Adipose tissue (tissue), 3 donors: ENCODE results near the gene SKAP2. TPM values are rescaled to one million over a fixed set of nuclear protein-coding genes. Genes with fewer than 3 reads are reported as not detected.
"Not testable (repeated sequence)": the region's sequence is repeated elsewhere in the genome, so short reads cannot be mapped to it uniquely, and the experiment has no call there.

ENCODE experiments used
- H3K27ac ChIP-seq: one replicate; pipeline ENCODE4 v1.5.1; 2013; ENCODE audit warnings: low read depth, low read length
- whole genome bisulfite sequencing, 3 donors: extraction: QIAGEN DNeasy Blood & Tissue Kit; methylation state at CpG; one replicate each; pipeline ENCODE4 v1.1.7; 2013; 5-methylcytosine and 5-hydroxymethylcytosine counted together
- polyA plus RNA-seq, 3 donors: library from polyadenylated mRNA; stranded (reverse); fragments of 200-250 nt; gene quantifications; one replicate each; pipeline ENCODE4 v1.2.3, GENCODE V29; 2013
- donor health status: healthy with polysubstance abuse.
- donor health status: Bipolar disorder and iron deficiency.
- donor health status: healthy.

The SKAP2 gene
- polyA plus RNA-seq, 3 donors, result 4.2 to 27.9 (median 18.1) TPM

DNA sequence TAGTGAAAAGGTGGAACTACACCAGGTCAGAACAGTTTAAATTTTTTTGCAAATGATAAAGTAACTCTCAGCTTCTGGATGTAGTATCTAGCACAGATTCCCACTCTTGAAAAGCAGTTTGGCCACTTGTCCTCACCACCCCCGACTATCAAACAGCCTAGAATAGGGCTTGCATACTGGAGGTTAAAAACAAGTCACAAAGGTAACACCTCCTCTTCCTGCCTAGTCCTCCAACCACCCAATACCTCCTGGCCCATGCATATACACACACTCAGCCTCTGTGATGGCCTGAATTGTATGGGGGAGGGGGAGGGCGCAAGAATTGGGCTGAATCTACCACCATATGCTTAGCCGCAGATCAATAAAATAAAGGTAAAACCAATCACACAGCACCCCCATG lies 5.7 kb downstream of the SKAP2 start:
- no peak overlapping the region for H3K27ac ChIP-seq
- 67 to 84% (median 81%) methylated on average over 3 of the region's 3 CpGs for WGBS, 3 donors

DNA sequence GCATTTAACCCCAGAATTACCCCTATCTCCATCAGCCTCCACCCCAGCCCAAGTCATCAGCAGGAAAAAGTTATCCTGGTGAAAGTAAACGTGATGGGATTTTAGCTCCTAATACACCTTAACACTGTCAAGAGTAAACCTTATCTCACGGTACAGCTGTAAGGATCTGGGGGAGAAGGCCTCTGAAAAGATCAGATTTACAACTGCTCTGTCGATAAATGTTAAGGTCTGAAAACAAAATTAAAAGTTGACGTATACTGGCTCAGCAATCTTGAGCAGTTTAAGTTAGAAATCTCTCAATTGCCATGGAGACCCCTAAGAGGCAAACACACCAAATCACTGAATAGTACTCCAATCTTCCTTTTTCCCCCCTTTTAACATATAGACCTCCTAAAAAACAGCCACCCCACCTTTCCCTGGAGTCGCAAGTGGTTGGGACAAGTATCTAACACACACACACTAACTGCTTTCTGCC lies 6.1 kb downstream of the SKAP2 start:
- H3K27ac ChIP-seq, result no peak overlapping the region
- whole genome bisulfite sequencing, 3 donors, result 46 to 49% (median 48%) methylated on average over 5 of the region's 5 CpGs

DNA sequence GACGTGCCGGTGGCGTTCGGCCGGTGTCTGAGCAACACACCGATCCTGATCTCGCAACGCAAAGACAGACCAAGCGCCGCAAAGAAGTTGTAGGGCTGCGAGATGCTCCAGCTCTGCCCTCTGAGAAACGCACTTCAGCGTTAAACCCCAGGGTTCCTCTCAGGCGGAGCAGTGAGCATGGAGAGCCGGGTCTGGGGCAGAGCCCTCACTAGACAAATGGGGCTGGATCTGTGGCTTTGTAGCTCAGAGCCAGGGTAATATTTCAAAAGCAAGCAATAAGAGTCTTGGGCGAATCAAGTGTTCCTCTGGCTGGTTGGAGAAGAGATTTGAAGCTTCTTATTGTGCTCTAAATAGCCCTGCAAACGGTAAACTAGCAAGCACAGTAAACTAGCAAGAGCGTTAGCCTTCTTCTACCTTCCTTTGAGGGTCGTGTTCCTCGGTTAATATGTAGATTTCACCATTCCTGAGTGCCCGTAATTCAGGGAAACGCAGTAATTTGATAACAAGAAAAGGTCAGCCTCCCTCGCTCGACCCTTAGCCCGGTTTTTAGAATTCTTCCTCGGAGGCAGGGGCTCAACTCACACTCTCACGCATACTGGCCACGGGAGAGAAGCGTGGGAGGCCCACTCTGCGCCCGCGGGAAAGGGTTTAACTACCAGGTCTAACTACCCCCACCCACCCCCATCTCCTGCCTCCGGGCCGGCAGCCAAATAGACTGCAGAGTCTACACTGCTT lies 6.7 kb downstream of the SKAP2 start:
- WGBS, 3 donors, result 18 to 29% (median 23%) methylated on average over 33 to 34 of the region's 34 CpGs
- no peak overlapping the region for H3K27ac ChIP-seq

DNA sequence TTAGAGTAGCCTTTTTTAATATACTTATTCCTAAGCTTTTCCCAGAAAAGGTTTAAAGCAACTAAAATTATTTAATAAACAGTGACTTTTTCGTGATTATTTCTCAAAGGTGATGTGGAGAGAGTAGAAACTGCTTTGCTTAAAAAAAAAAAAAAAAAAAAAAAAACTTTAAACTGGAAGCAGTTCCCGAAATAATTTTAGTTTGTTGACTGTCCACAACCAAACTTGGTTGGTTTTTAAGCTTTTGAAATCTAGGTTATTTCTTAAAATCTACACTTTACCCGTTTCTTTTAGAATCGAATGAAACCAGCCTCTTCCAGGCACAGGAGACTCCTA lies 7.3 kb downstream of the SKAP2 start:
- 27 to 28% (median 27%) methylated on average over 4 of the region's 4 CpGs for WGBS, 3 donors
- no peak overlapping the region for H3K27ac ChIP-seq

DNA sequence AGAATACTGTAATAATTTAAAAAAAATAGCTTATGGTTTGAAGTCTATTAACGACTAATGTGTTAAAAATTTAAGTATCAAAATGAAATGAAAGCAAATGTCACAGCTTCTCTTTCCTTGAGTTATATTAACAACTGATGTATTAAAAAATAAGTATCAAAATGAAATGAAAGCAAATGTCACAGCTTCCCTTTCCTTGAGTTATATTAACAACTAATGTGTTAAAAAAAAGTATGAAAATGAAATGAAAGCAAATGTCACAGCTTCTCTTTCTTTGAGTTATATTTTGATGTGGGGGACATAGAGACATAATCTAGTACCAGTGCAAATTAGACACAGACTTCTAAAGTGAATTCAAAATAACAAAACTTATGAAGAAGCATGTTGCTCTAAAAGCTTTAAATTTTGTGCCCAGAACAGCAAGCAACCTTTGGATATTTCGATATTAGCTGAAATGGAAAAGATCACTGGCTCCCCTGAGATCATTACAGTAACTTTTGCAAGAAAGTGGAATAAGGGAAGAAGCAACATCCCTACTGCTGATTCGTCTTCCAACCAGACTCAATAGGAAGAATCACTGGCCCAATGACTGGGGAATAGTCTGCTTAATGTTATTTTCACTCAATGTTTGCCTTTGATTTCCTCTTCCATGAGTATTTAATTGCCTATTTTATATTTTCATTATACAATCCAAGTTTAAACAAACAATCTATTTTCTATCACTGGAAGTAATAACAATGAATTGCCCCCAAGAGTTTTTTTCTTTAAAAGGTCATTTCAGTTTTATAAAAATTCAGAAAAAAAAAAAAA lies 8.0 kb downstream of the SKAP2 start:
- WGBS, 3 donors, result 18 to 57% (median 23%) methylated on average over 3 of the region's 3 CpGs
- no peak overlapping the region for H3K27ac ChIP-seq

DNA sequence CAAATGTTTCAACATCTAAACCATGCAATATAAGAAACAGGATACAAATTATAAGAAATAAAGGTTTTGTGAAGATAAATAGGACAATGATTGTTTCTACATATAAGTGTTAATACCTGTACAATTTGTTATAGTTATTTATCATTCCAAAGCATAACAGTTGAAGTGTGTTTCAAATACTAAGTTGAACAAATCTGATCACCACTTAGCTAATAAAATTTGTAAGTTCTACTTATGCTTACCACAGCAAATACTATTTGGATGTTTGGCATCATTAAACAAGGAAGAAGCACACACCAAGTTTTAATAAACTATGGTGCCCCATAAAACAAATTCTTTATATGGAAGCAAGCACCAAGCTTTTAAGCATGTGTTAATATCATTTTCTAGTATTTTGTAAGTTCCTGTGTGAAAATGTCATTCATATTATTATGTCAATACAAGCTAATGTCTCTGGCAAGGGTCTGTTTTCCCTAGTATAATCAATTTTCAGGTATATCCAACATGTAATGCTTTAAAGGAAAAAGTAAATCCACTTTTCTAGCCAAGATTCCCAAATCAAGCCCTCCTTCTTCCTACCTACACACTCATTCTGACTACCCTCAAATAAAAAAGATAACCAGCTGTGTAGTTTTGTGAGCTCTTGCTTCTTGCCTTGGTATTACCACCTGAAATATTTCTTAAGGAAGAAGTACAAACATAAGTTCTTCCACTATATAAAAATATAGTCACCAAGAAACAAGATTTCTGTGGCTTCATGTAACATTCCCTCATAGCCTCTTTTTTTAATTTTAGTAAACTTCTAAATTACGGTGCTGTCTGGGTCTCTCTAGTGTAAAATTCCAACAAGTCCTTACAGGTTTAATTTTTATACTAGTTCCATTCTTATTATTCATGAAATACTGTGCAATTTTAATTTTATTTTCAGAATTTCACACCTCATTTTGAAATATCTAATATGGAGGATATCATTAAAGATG lies 9.2 kb downstream of the SKAP2 start:
- 55 to 90% (median 62%) methylated on average over 1 of the region's 1 CpG for WGBS, 3 donors
- H3K27ac ChIP-seq, result no peak overlapping the region

DNA sequence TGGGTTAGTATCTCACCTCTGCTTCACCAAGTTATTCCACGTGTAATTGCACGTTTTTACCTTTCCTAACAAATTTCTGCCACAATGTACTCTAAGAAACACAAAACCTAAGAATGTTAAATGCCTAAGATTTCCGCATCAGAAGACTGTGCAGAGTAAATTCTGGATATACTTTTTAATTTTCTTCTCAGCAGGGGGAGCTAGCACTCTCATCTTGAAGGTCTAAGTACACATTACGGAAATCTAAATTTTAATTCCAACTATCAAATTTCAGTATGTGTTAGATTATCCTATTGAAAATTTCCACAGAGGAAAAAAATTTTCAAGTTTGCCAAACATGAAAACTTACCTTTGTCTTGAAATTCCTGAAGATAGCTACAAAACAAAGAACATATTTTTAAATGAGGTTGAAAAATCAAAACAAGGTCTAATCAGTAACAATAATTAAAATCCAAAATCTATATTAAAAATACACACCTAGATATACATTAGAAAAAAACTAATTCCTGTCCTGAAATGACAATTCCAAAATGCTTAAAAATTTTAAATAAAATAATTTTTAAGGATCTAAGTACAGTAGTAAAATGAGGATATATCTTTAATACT lies 10.5 kb downstream of the SKAP2 start:
- no peak overlapping the region for H3K27ac ChIP-seq
- 18 to 48% (median 23%) methylated on average over 4 of the region's 4 CpGs for WGBS, 3 donors

DNA sequence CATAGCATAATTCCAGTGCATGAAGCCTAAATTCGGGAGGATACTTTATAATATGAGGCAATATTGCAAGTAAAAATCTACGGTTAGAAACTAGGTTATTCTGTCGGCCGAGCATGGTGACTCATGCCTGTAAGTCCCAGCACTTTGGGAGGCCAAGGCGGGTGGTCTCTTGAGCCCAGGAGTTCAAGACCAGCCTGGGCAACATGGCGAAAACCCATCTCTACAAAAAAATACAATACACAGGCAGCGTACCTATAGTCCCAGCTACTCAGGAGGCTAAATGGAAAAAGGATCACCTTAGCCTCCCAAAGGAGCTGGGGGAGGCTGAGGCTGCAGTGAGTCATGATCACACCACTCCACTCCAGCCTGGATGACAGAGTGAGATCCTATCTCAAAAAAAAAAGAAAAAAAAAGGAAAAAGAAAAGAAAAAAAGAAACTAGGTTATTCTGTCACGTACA lies 14.2 kb downstream of the SKAP2 start:
- WGBS, 3 donors, result 83 to 91% (median 84%) methylated on average over 8 of the region's 8 CpGs

DNA sequence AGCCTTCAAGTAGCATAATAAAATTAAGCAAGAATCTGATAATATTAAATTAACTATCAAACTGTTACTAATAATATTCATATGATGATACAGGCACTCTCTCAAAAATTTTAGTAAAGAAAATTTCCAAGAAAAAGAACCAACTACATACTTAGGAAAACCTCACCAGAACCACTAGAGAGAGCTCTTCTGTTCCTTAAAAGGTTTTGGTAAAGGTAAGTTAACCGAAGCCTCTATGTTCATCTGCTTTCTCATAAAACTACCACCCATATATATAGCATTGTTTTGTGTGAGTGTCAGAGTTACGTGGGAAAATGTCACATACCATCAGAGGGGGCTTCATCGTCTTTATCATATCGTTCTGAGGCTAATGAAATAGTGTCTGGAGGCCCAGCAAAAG lies 20.7 kb downstream of the SKAP2 start:
- H3K27ac ChIP-seq, result no peak overlapping the region
- 70 to 75% (median 75%) methylated on average over 4 of the region's 4 CpGs for WGBS, 3 donors

More for the DNA sequence above, 14.2 kb downstream of the SKAP2 start:
- no peak overlapping the region for H3K27ac ChIP-seq

DNA sequence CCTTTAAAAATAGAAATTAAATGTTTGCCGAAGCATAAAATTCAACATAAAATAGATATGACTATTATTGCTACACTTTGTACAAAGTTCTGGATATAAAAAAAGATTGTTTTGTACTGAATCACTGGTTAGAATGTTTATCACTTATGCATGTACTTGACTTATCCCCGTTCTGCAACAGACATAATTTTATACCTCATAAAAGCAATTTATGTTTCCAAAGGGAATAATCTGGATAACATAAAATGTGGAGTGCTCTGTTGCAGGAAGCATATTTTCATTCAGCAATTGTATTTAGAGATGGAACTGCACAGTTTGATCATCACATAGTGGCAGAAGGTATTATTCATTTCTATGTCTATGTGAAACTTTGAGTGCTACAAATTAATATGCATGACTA lies 21.5 kb downstream of the SKAP2 start:
- WGBS, 3 donors, result 62 to 82% (median 73%) methylated on average over 2 of the region's 2 CpGs
- no peak overlapping the region for H3K27ac ChIP-seq

DNA sequence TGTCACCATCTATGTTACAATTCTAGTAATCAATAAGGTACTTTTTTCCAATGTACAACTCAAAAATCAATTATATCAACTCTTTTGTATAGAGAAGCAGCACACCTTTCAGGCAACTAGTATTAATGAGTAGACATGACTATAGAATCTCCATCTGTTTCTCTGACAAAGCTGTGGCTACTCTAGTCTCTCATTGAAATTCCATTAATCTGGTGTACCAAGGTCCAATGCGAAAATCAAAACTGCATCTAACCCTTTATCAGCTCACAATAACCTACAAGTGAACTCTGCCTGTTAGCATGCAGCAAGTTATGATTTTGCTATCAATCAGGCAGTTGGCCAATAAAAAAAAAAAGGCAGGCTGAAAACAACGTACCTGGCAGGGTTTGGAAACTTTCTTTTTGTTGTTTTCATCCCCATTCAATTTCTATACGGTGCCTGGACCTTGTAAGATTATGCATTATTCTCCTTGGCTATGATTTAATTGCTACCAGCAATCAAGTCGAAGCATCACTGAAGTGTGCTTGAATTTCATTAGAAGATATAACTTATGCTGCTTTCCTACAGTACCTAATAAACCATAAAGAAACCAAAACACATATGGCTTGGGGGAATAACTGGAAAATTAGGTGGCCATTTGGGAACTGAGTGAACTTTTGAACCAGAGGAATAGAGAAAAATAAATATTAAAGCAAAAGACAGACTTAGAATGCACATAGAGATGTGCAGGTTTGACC lies 23.2 kb downstream of the SKAP2 start:
- H3K27ac ChIP-seq, result no peak overlapping the region
- 60 to 84% (median 67%) methylated on average over 4 of the region's 4 CpGs for WGBS, 3 donors

DNA sequence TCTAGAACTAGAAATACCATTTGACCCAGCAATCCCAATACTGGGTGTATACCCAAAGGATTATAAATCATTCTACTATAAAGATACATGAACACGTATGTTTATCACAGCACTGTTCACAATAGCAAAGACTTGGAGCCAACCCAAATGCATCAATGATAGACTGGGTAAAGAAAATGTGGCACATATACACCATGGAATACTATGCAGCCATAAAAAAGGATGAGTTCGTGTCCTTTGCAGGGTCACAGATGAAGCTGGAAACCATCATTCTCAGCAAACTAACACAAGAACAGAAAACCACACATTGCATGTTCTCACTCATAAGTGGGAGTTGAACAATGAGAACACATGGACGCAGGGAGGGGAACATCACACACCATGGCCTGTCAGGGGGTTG lies 27.6 kb downstream of the SKAP2 start:
- not testable (repeated sequence) for H3K27ac ChIP-seq
- WGBS, 3 donors, result 94 to 98% (median 94%) methylated on average over 3 of the region's 3 CpGs

DNA sequence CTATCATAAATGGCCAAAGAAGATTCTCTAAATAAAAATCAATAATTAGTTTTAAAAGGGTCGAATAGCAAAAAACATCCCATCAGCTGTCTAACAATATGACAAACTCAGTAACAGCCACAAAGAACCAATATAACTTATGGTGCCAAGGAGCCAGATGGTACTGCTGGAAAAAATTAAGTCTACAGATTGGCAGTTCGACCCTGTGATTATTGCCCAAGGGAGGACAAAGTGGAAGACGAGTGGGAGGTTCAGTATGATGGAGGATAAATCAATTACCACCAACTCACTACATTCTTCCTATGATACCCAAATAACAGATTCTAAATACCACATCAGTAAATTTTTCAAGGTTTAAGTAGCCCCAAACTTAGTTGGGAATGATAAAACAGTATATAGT lies 49.0 kb downstream of the SKAP2 start:
- WGBS, 3 donors, result 72 to 83% (median 74%) methylated on average over 3 of the region's 3 CpGs
- no peak overlapping the region for H3K27ac ChIP-seq

DNA sequence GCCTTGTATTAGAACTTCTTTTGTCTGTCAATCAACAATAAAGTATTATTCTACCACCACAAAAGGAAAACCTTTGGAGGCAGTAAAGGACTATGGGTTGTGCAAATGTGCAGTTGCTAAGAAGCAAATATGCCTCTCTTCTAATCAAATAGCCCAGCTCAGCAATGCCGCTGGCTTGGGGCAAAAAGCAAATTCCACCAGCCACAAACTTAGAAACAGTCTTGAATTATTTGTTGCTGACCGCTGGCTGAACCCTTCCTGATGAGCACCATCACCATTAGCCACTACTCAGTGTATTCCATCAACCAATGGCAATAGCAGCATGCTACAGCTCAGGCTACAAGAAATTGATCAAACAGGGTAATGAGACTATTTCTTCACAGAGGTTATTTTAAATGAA lies 51.0 kb downstream of the SKAP2 start:
- WGBS, 3 donors, result 61 to 73% (median 62%) methylated on average over 2 of the region's 2 CpGs
- no peak overlapping the region for H3K27ac ChIP-seq

DNA sequence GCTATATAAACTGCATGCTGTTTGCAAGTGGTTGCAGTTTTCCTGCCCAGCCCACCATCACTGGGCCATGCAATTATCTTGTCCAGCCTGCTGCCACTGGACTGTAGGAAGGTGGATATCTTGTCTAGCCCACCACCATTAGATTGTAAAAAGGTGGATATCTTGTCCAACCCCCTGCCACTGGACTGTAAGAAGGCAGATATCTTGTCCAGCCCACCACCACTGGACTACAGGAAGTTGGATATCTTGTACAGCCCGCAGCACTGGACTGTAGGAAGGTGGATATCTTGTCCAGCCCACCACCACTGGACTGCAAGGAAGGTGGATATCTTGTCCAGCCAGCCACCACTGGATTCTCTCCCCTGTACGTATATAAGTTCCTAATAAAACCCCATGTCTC lies 69.8 kb downstream of the SKAP2 start:
- WGBS, 3 donors, result 86 to 100% (median 94%) methylated on average over 2 of the region's 2 CpGs
- H3K27ac ChIP-seq, result no peak overlapping the region

DNA sequence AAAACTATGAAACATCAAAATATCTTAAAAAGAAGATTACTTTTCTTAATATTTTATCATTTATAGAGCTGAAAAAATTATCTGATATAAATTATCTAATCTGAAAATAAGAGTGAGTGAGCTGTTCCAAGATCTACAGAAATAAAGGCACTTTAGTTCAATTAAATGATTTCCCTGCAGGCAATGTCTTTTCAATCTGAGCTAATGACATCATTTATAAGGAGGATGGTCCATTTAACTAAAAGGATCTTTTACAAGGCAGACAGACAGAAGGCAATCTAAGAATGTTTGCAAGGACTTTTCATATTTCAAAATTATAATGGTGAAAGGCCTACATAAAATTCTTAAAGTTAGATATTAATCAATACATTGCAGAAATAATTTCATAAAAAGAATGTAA lies 71.8 kb downstream of the SKAP2 start:
- no peak overlapping the region for H3K27ac ChIP-seq

DNA sequence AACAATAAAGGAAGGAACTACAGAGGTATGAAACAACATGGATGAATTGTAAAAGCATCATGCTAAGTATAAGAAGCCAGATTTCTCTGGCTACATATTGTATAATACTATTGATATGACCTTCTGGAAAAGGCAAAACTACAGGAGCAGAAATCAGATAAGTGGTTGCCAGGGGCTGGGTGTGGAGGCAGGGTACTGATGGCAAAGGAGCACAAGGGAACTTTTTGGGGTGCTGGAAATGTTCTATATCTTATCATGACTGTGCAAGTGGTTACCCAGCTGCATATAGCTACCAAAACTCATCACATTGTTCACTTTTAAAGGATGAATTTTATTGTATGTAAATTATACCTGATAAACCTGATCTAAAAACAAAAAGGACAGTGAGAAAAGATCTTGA lies 72.4 kb downstream of the SKAP2 start:
- H3K27ac ChIP-seq, result no peak overlapping the region
